Pancreas (tissue), 10 donors: ENCODE results near the gene LYL1. TPM values are rescaled to one million over a fixed set of nuclear protein-coding genes. Genes with fewer than 3 reads are reported as not detected.
"Not testable (repeated sequence)": the region's sequence is repeated elsewhere in the genome, so short reads cannot be mapped to it uniquely, and the experiment has no call there.

ENCODE experiments used
- ATAC-seq, 4 donors: fragments of 200-7000 bp; cut with Tn5 transposase; one replicate each; pipeline versions ENCODE4 v1.8.0 to v1.9.1; 2020; ENCODE audit warnings: mild to moderate bottlenecking in 4 of 4, moderate library complexity in 4 of 4
- DNase-seq, 6 donors: peaks; one replicate each; pipeline ENCODE4 v3.0.0-alpha.2; 2020
- FAIRE-seq: peaks from 2 replicates; lab custom pipeline; 2012; peaks lifted over from hg19 to GRCh38; lab: Jason Lieb, UNC
- H3K27ac ChIP-seq, 4 donors: fragments of 200-600 bp; sonication (generic); 1 replicate in 3 of 4; 2 replicates in 1 of 4; pipeline versions ENCODE4 v1.5.0 to v1.8.0; 2020
- H3K27me3 ChIP-seq, 4 donors: fragments of 200-600 bp; one replicate each; pipeline ENCODE4 v1.8.0; 2021
- H3K36me3 ChIP-seq, 3 donors: fragments of 200-600 bp; sonication (generic) in 1 of 3; one replicate each; pipeline versions ENCODE4 v1.5.0 to v1.8.0; 2020 to 2021
- H3K4me1 ChIP-seq, 3 donors: fragments of 200-600 bp; one replicate each; pipeline ENCODE4 v1.8.0; 2021
- H3K4me3 ChIP-seq, 4 donors: fragments of 200-600 bp; sonication (generic) in 2 of 4; one replicate each; pipeline versions ENCODE4 v1.5.0 to v1.8.0; 2020 to 2021
- H3K9me3 ChIP-seq, 4 donors: fragments of 200-600 bp; one replicate each; pipeline ENCODE4 v1.8.0; 2021
- WGBS, 2 donors: extraction: QIAGEN DNeasy Blood & Tissue Kit; methylation state at CpG; one replicate each; pipeline ENCODE4 v1.1.7; 2013; 5-methylcytosine and 5-hydroxymethylcytosine counted together
- intact Hi-C, 3 donors: fragments of 100-400 bp; cut with DNase I; formaldehyde crosslinking; loops; one replicate each; pipeline versions ENCODE4 v1.11.1 to v1.14.2; 2022
- polyA plus RNA-seq, 2 donors: library from polyadenylated mRNA; stranded (reverse); fragments of 200-250 nt; gene quantifications; one replicate each; pipeline ENCODE4 v1.2.3, GENCODE V29; 2013
- total RNA-seq, 6 donors: library from RNA; stranded (reverse); fragmentation: NEBNext Ultra II Directional in 4 of 6; extraction: Animal tissue kit (Norgen Biotek cat#: 25700) in 4 of 6; gene quantifications; one replicate each; pipeline versions ENCODE4 v1.2.1 to v1.2.4, GENCODE V29; 2021 to 2023
- TF ChIP-seq, protein P1 (sequence below), 4 donors: fragments of 200-600 bp; sonication (generic) in 3 of 4; IDR thresholded peaks; one replicate each; pipeline versions ENCODE4 v1.5.0 to v1.8.0; 2021; ENCODE audit warnings: antibody characterized with exemption in 4 of 4
- donor health status: healthy with polysubstance abuse.
- donor health status: DM: no; HTN: no; CAD: no; lungs with moderate emphysema.
- donor health status: DM: no; HTN: no; CAD: no.
- donor health status: control.
- donor health status: control.
- donor health status: Bipolar disorder and iron deficiency.
- donor health status: DM: yes; HTN: yes; CAD: no.
- donor health status: DM: no; HTN: no; CAD: no.
- donor health status: DM: no; HTN: no; CAD: no.
- donor health status: DM: yes; HTN: yes; CAD: no.

The LYL1 gene
- total and polyA plus RNA-seq, 8 donors = 0.51 to 5.5 (median 2.4) TPM

DNA sequence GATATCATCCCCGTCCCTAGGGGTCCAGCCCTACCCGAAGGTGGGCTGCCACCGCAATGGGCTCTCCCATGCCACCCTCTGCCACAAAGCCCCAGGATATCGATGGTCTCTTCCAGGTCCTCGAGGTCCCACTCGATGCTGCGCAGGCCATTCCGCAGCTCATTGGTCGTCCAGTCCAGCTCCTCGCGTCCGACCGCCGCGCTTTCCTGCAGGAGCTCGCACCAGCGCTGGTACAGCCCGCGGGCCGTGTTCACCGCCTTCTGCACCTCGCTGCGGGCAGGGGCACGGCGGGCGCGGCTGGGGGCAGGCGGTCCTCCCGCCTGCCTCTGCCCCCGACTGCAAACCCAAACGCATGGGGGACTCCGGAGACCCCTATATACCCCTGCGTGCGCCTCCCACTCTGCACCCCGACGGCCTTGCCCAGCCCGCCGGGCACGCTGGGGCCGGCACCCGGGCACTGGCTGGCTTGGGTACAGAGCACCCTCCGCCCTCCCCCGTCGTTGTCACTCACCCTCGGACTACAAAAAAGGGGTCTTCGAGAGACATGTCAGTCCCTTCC is 47.0 kb upstream of the LYL1 start:
- FAIRE-seq (no peak), ATAC-seq (peak; percentile 0 to 5 (median 1)), DNase-seq (peak in 4 of 6 donors; percentile 64 to 89 (median 74))
- no peaks in the 10 kb centered on the region for H3K36me3 ChIP-seq
- TF ChIP-seq, protein P1, sequence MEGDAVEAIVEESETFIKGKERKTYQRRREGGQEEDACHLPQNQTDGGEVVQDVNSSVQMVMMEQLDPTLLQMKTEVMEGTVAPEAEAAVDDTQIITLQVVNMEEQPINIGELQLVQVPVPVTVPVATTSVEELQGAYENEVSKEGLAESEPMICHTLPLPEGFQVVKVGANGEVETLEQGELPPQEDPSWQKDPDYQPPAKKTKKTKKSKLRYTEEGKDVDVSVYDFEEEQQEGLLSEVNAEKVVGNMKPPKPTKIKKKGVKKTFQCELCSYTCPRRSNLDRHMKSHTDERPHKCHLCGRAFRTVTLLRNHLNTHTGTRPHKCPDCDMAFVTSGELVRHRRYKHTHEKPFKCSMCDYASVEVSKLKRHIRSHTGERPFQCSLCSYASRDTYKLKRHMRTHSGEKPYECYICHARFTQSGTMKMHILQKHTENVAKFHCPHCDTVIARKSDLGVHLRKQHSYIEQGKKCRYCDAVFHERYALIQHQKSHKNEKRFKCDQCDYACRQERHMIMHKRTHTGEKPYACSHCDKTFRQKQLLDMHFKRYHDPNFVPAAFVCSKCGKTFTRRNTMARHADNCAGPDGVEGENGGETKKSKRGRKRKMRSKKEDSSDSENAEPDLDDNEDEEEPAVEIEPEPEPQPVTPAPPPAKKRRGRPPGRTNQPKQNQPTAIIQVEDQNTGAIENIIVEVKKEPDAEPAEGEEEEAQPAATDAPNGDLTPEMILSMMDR (IDR thresholded peaks at IDR 0.05) = no peak
- H3K27me3 ChIP-seq = no peaks in the 10 kb centered on the region
- WGBS, 2 donors = 1% methylated on average over 46 of the region's 46 CpGs
- no peaks in the 10 kb centered on the region for H3K9me3 ChIP-seq
- peak overlapping the region; percentile 53 to 100 (median 91) for H3K4me3 ChIP-seq
- peaks cover 0 to 6% (median 3%) of the 10 kb centered on the region in 3 donors for H3K4me1 ChIP-seq
- peak overlapping the region; percentile 89 to 99 (median 96) for H3K27ac ChIP-seq
- intact Hi-C loops = no loop called here

DNA sequence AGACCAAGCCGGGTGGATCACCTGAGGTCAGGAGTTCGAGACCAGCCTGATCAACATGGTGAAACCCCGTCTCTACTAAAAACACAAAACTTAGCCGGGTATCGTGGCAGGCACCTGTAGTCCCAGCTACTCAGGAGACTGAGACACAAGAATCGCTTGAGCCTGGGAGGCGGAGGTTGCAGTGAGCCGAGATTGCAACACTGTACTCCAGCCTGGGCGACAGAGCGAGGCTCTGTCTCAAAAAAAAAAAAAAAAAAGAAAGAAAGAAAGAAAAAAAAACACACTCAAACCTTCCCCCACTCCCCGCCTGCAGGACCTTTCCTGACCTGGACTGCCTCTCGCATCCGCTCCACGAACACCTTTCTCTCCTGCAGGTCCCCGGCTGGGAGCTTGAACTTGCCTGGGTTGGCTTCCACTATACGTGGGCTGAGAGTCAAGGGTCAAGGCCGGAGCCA is 46.5 kb upstream of the LYL1 start:
- Histone ChIP-seq H3K4me3 (peak overlapping the region; percentile 53 to 100 (median 91)), H3K27ac (peak overlapping the region in 2 of 4 donors; percentile 99)
- ATAC-seq, intact Hi-C loops, DNase-seq, H3K27me3 ChIP-seq, H3K36me3 ChIP-seq, FAIRE-seq, H3K4me1 ChIP-seq, H3K9me3 ChIP-seq: not testable (repeated sequence)
- 19 to 31% methylated on average over 17 of the region's 17 CpGs for WGBS, 2 donors

DNA sequence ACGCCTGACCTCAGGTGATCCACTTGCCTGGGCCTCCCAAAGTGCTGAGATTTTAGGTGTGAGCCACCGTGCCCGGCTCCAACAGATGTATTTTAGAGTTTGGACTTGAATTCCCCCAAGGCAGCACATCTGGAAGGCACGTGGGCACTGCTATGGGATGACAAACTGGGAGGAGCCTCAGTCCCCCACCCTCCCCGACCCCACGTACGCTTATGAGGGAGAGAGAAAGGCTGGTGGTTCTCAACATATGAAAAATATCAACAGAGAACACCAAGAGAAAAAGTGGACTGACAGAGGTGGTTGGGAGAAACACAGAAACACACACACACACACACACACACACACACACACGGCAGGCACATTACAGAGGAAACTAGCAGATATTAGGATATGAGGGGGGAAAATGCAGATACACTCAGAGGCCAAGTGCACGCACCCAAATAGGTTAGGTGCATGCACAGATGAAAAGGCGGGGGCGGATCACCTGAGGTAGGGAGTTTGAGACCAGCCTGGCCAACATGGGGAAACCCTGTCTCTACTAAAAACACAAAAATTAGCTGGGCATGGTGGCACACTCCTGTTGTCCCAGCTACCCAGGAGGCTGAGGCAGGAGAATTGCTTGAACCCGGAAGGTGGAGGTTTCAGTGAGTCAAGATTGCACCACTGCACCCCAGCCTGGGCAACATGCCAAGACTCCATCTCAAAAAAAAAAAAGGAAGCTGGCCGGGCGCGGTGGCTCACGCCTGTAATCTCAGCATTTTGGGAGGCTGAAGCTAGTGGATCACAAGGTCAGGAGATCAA is 44.3 kb upstream of the LYL1 start:
- ATAC-seq = no peak
- H3K27ac ChIP-seq = no peak overlapping the region

DNA sequence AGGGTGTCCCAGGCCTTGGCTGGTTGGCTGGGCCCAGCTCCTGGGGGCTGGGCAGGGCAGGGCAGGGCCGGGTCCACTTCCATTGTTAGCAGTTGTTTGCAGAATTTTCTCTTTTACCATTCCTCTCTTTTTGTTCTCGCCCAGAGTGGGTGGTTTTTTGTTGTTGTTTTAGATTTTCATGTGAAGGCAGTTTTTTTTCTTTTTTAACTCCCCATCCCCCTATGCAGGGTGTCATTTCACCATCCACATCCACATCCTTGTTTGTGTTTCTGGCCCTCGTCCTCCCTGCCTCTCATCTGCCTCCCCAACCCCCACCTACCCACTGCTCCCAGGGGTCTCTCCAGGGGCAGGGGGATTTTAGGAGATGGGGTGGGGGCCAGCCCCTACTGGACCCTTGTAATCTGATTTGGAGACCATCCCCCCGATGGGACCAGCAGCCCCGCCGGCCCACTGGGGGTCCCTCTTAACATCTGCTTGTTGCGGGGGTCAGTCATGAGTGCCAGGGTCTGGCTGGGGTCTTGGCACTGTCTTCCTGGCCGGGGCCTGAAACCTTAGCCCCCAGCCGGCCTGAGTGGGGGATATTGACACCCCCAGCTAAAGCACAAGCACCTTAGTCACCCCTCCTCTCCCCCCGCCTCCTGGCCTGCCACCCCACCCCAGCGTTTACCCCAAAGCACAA is 37.1 kb upstream of the LYL1 start:
- intact Hi-C loops = no loop called here
- no peak overlapping the region for H3K4me3 ChIP-seq
- peaks cover 0 to 38% (median 8%) of the 10 kb centered on the region in 3 donors for H3K36me3 ChIP-seq
- H3K27ac ChIP-seq = no peak overlapping the region
- DNase-seq = peak in 2 of 6 donors; percentile 53 to 62
- H3K4me1 ChIP-seq = no peaks in the 10 kb centered on the region
- ATAC-seq = no peak
- no peaks in the 10 kb centered on the region for H3K27me3 ChIP-seq
- WGBS, 2 donors = 76 to 79% methylated on average over 11 of the region's 11 CpGs
- TF ChIP-seq, protein P1 (IDR thresholded peaks at IDR 0.05) = no peak
- H3K9me3 ChIP-seq = no peaks in the 10 kb centered on the region
- no peak for FAIRE-seq

More for the DNA sequence above, 44.3 kb upstream of the LYL1 start:
- Histone ChIP-seq H3K9me3 (no peaks in the 10 kb centered on the region), H3K4me3 (no peak overlapping the region), H3K36me3 (no peaks in the 10 kb centered on the region), H3K4me1 (peaks cover 0 to 6% (median 3%) of the 10 kb centered on the region in 3 donors), H3K27me3 (no peaks in the 10 kb centered on the region)
- TF ChIP-seq, protein P1 (IDR thresholded peaks at IDR 0.05) = no peak
- no peak for FAIRE-seq
- DNase-seq = no peak
- 73 to 75% methylated on average over 15 to 16 of the region's 16 CpGs for WGBS, 2 donors
- intact Hi-C loops = no loop called here

DNA sequence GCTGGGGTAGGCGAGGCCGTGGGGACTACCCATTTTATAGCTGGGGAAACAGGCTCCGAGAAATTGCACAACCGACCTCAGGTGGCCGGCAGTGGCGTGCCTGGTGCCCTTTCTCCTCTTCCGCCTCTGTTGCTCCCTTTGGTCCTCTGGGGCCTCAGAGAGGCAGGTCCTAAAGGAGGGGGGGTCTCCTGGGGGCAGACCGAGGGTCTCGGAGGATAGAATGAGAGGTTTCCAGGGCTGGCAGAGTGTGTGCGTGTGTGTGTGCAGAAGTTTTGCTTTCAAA is 36.2 kb upstream of the LYL1 start:
- H3K36me3 ChIP-seq = peaks cover 0 to 38% (median 8%) of the 10 kb centered on the region in 3 donors
- H3K27ac ChIP-seq = no peak overlapping the region
- intact Hi-C loops = no loop called here
- DNase-seq = no peak
- no peak for ATAC-seq
- H3K4me3 ChIP-seq = no peak overlapping the region
- TF ChIP-seq, protein P1 (IDR thresholded peaks at IDR 0.05) = no peak
- no peaks in the 10 kb centered on the region for H3K4me1 ChIP-seq
- 81 to 84% methylated on average over 10 of the region's 10 CpGs for WGBS, 2 donors
- FAIRE-seq = no peak
- H3K9me3 ChIP-seq = no peaks in the 10 kb centered on the region
- H3K27me3 ChIP-seq = no peaks in the 10 kb centered on the region
